Measurements from ENCODE around the gene SKAP2. TPM values are rescaled to one million over a fixed set of nuclear protein-coding genes. Genes with fewer than 3 reads are reported as not detected.
A peak's percentile ranks its signal among the peaks of the same experiment; 100 is the strongest.

Gene SKAP2
- polyA plus RNA-seq (3.6 and 3.7 TPM in 2 replicates), polyA minus RNA-seq (3.2 TPM in 2 replicates)

DNA sequence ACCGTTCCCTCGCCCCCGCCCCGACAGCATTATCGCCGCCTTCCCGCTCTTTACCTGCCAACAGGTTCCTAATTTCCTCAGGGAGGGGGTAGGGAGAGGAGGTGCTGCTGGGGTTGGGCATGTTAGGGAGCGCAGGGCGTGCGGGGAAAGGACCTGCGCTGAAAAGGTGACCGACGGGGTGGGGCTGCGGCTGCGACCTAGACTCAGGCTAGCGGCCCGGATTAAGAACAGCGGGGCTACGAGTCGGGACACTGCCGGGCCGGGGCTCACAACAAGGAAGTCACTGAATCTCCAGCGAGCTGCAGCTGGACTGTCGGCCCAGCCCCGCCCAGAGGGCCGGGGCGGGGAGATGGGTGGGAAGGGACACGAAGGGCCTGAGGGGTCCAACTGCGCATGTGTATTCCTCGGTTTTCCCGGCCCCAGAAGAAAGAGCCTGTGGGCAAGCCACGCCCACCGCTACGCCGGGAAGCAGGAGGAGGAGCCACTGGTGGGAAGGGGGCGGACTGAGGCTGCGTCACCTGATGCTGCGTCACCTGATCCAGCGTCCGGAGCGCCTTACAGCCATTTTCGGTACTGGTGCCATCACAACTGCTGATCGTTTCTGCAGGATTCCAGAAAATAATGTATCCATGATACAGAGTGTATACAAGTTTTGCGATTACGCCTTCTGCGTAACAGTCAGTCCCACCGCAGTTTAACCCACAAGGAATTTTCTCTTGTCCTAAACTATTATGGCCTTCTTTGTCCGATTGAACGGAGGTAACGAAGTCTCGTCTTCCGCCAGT, at the start of gene SKAP2:
Gene SKAP2 (minus strand): TSS at position 282 of the 785 bp plus-strand sequence. CDS start 161 bp downstream, at position 121.
- Histone ChIP-seq H3F3A (ENCODE audit: insufficient read depth, low read length, poor library complexity, severe bottlenecking) (no peaks in the 10 kb centered on the region), H3K36me3 (ENCODE audit: insufficient read depth, low read length) (no peaks in the 10 kb centered on the region), H3K27ac (ENCODE audit: low read length) (no peak within 1 kb of the TSS), H3K4me3 (ENCODE audit: low read length) (peak within 1 kb of the TSS; percentile 69), H4K20me1 (ENCODE audit: insufficient read depth) (no peaks in the 10 kb centered on the region), H3K4me2 (ENCODE audit: low read length) (peak within 1 kb of the TSS; percentile 52), H3K9me3 (ENCODE audit: low read length) (no peaks in the 10 kb centered on the region), H3K27me3 (ENCODE audit: insufficient read depth, low read depth, low read length) (peaks cover 65% of the 10 kb centered on the region), H3K9ac (ENCODE audit: low read length) (peak within 1 kb of the TSS; percentile 63), H2AFZ (ENCODE audit: low read depth, low read length) (no peak within 1 kb of the TSS), H3K9me2 (ENCODE audit: insufficient read depth, low read length) (no peaks in the 10 kb centered on the region), H3K79me2 (replicated peaks; ENCODE audit: insufficient read depth, low read length) (no peaks in the 10 kb centered on the region)
- TF ChIP-seq, protein P1, sequence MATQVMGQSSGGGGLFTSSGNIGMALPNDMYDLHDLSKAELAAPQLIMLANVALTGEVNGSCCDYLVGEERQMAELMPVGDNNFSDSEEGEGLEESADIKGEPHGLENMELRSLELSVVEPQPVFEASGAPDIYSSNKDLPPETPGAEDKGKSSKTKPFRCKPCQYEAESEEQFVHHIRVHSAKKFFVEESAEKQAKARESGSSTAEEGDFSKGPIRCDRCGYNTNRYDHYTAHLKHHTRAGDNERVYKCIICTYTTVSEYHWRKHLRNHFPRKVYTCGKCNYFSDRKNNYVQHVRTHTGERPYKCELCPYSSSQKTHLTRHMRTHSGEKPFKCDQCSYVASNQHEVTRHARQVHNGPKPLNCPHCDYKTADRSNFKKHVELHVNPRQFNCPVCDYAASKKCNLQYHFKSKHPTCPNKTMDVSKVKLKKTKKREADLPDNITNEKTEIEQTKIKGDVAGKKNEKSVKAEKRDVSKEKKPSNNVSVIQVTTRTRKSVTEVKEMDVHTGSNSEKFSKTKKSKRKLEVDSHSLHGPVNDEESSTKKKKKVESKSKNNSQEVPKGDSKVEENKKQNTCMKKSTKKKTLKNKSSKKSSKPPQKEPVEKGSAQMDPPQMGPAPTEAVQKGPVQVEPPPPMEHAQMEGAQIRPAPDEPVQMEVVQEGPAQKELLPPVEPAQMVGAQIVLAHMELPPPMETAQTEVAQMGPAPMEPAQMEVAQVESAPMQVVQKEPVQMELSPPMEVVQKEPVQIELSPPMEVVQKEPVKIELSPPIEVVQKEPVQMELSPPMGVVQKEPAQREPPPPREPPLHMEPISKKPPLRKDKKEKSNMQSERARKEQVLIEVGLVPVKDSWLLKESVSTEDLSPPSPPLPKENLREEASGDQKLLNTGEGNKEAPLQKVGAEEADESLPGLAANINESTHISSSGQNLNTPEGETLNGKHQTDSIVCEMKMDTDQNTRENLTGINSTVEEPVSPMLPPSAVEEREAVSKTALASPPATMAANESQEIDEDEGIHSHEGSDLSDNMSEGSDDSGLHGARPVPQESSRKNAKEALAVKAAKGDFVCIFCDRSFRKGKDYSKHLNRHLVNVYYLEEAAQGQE (IDR thresholded peaks at IDR 0.05; ENCODE audit: borderline replicate concordance): no peak
- TF ChIP-seq EP300 (conservative IDR thresholded peaks at IDR 0.05; ENCODE audit: poor library complexity, severe bottlenecking) (peak; percentile 16), CTCF (IDR thresholded peaks at IDR 0.05; ENCODE audit: poor library complexity, severe bottlenecking) (no peak), SMC3 (conservative IDR thresholded peaks at IDR 0.05; ENCODE audit: poor library complexity) (peak; percentile 15), POLR2AphosphoS5 (IDR thresholded peaks at IDR 0.05) (peak; percentile 67)

DNA sequence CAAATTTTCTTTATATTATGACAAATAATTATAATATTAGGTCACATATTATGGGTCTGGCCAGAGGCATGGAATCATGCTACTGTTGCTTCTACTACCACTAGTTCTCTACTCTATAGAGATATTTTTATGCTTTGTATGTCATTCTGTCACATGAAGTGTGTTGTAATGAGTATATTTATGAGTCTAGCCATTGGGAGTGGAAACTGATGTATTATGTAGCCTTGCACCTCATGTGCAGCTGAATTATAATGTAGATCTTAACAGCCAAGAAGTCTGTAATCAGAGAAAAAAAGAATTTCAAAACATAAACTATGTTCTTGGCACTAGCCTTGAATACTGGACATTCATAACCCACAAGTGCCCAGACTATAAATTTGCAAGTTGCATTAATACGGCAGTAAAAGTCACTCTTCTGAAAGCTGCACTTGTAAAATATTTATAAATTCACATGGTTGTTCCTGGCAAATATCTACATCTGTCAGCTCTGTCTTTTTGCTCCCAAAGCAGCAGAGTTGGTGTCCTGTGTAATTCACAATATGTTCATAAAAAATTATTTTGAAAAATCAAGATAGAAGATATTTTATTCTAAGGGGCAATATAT, 48.6 kb upstream of the SKAP2 start:
- no peak overlapping the region for H3K9ac ChIP-seq (ENCODE audit: low read length)
- no peaks in the 10 kb centered on the region for H3F3A ChIP-seq (ENCODE audit: insufficient read depth, low read length, poor library complexity, severe bottlenecking)
- H3K4me2 ChIP-seq (ENCODE audit: low read length): no peak overlapping the region
- no peaks in the 10 kb centered on the region for H3K27me3 ChIP-seq (ENCODE audit: insufficient read depth, low read depth, low read length)
- H4K20me1 ChIP-seq (ENCODE audit: insufficient read depth): no peaks in the 10 kb centered on the region
- no peaks in the 10 kb centered on the region for H3K36me3 ChIP-seq (ENCODE audit: insufficient read depth, low read length)
- H3K79me2 ChIP-seq (replicated peaks; ENCODE audit: insufficient read depth, low read length): no peaks in the 10 kb centered on the region
- no peak overlapping the region for H3K4me3 ChIP-seq (ENCODE audit: low read length)
- no peaks in the 10 kb centered on the region for H3K9me2 ChIP-seq (ENCODE audit: insufficient read depth, low read length)
- H3K9me3 ChIP-seq (ENCODE audit: low read length): no peaks in the 10 kb centered on the region
- TF ChIP-seq MXI1 (conservative IDR thresholded peaks at IDR 0.05; ENCODE audit: poor library complexity, severe bottlenecking) (no peak), EP300 (conservative IDR thresholded peaks at IDR 0.05; ENCODE audit: poor library complexity, severe bottlenecking) (no peak), SMC3 (conservative IDR thresholded peaks at IDR 0.05; ENCODE audit: poor library complexity) (no peak)
- no peak overlapping the region for H3K27ac ChIP-seq (ENCODE audit: low read length)
- H2AFZ ChIP-seq (ENCODE audit: low read depth, low read length): no peak overlapping the region
